Measurements from ENCODE around the gene PKM. TPM values are rescaled to one million over a fixed set of nuclear protein-coding genes. Genes with fewer than 3 reads are reported as not detected.

PKM gene
- polyA plus RNA-seq, 4 donors: 599 to 668 (median 642) TPM

DNA sequence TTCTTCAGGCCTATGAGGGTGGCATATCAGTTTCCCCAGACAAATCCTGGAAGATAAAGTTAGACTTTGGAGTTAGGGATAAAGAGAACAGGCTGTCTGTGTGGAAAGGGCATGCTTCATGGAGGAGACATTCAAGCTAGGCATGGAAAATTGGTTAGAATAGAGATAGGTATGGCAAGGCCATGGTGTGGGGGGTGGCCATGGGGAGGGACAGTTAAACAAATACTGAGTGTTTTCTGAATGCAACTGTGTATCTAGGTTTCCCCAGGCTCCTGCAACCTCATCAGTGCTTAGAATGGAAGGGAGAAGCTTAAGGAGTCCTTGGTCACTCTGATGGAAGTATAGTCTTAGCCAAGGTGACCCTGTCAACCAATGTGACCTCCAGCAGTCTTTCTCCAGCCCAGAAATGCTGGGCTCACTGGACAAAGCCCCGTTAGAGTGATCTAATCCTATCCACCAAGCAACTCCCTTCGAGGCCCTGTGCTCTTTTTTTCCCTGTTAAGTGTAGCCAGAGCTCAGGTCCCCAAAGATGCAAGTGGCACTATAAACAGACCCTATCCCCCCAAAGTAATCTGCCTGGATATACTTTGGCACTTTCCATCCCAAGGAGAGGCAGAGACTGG lies 5.5 kb upstream of the PKM start:
- no peak for DNase-seq (ENCODE audit: low read depth in 4 of 4, low spot score in 3 of 4)

DNA sequence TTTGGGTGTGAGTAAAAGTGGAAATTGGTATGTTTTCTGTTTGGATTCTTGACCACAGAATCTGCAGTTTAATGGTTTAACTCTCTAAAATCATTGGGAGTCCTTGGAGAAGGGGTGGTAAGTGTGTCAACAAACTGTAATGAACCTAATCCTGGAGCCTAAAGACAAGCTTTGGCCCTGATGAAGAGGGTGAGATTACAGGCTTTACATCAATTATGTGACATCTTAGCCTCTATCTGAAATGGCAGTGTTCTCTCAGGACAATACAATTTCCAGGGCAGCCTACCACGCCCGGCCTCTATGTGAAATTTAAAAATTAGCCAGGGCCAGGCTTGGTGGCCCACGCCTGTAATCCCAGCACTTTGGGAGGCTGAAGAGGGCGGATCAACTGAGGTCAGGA lies 4.3 kb upstream of the PKM start:
- DNase-seq (ENCODE audit: low read depth in 4 of 4, low spot score in 3 of 4): no peak

DNA sequence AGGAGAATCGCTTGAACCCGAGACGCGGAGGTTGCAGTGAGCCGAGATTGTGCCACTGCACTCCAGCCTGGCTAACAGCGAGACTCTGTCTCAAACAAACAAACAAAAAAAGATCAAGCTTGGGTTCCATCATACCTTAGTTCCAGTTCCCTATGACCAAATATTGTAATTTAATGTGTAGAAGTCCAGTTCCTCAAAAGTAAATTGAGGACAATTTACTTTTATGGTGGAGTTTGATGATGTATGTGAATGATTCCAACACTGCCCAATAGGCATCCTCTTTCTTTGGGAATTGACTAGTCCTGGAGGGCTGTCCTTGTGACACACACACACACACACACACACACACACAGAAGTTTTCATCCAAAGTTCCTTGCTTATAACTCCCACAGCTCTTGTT lies 2.8 kb upstream of the PKM start:
- no peak for DNase-seq (ENCODE audit: low read depth in 4 of 4, low spot score in 3 of 4)

DNA sequence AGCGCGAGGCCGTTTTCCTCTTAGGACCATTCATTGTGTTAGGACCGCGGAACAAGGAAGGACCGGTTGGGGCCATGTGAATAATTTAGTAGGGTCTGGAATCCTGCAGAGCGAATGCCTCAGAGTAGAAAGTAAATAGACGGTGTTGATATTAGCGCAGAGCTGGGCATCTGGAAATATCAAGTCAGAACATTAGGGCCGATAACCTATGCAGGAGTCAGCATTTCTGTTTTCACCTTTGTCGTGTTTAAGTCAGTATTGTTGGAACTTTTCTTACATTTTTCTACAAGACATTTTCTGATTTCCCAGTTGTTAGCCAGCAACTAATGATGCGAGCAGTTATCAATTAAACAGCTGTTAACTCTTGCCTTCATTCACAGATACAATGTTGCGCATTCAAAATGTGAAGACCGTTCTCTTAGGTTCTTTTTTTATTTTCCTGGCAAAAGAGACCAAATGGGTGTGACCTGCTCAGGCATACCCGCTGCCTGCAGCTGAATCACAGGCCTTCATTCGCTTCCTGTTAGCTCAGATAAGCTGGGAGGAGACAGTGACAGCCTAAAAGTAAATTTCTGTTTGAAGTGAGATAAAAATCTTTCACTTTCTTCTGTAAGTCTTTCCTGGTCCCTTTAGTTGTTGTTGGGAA lies 966 bp upstream of the PKM start:
- DNase-seq (ENCODE audit: low read depth in 4 of 4, low spot score in 3 of 4): no peak

DNA sequence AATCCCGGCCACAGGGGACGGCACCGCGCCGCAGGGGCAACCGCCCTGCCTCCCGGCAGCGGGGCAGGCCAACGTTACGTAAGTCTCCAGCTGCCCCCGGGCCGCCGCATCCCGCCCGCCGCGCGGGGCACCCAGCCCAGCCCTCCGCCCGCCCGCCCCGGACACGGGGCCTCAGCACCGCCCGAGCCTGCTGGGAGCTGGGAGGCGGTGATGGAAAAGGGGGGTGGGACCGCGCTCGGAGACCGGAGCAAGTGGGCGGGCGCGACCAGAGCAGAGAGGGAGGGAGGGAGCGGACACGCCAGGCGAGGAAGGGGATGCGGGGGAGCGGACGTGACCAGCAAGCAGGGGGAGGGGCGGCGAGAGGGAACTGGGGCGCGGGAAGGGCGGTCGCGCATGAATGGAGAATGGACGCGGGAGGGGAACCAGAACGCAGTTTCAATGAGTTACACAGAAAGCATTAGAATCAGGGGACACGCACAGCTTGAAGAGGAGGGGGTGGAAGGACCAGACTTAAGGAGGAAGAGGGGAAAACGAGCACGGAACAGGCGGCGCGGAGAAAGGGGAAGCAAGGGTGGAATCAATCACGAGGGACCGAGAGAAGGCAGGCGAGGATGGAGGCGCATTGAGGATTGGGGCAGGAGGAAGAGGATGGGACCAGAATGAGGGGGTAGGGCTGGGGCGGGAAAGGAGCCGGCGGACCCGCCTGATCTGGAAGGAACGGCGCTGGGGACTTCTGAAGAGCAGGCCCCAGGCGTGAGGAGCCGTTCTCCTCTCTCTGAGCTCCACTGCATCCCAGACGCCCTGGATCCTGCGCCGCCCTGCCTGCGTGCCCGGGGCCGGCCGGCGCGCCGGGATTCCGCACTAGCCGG lies 559 bp downstream of the PKM start:
- peak; percentile 77 to 89 (median 84) for DNase-seq (ENCODE audit: low read depth in 4 of 4, low spot score in 3 of 4)

DNA sequence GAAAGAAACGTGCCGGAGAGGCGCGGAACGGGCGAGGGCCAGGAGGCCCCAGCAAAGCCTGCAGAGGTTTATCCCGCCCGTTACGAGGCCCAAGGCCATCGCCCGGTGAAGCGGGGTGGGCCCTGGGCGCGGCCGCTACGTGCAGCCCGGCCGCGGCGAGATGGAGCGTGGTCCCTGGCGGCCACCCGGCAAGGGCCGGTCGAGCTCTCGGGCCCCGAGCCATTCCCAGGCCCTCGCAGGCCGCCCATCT lies 1.1 kb downstream of the PKM start:
- DNase-seq (ENCODE audit: low read depth in 4 of 4, low spot score in 3 of 4): no peak

DNA sequence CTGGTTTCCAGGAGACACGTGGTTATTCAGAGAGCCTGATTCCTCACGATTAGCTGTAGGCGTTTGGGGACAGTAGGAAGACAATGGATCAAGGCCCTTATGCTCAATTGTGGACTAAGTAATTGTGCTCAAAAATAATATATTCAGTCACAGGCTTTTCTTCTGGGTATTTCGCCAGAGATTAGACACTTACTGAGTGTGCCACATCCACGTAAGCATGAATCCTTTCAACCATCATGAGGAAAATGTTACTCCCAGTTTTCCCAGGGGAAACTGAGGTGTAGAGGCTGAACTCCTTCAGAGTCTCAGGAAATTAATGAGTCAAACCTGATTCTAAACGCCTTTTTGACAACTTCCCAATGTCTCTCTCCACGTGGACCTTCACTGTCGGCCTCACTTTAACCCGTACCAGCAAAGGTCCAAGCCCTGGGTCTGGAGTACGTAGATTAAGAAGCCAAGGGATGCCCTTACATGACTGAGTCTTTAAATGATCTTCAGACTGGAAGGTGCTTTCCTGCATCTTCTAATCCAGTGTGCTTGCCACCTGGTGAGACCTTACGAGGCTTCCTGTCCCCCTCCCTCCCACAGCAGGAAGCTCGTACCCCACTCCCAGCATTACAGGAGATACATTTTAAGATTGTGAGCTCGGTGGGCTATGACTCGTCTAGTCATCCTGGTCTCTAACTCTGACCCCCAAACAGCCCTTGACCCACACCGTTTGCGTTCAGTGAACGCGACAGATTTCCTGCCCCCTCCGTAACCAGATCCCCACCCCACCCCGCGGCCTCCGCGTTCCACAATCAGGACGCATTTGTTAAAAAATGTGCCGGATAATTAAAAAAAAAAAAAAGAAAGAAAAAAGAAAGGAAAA lies 1.7 kb downstream of the PKM start:
- DNase-seq (ENCODE audit: low read depth in 4 of 4, low spot score in 3 of 4): no peak

DNA sequence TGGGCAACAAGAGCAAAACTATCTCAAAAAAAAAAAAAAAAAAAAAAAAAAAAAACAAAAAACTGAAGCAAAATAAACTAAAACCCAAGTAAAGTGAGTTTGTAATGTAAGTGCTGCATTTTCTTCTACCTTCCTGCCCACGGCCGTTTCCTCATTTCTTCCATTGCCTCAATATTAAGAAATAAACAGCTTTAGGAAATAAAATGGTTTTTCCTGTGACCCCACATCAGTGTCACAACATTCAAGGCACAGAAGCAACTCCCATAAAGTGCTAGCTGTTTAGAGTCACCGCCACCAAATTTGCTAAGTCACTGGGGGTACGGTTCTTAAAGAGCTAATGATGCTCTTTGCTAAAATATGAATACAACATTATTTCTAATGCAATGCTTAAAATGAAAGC lies 3.3 kb downstream of the PKM start:
- no peak for DNase-seq (ENCODE audit: low read depth in 4 of 4, low spot score in 3 of 4)

DNA sequence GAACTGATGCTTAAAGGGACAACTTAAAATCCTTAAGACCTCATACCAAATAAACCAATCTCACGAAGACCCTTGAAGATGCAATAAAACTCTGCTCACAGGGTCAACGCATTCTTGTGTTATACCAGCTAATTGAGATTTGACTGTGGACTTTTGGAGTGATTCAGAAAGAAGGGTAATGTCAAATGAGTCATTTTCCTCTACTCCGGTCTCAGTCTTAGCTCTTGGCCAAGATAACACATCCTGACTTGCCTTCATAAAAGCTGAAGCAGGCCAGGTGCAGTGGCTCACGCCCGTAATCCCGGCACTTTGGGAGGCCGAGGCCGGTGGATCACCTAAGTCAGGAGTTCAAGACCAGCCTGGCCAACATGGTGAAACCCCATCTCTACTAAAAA lies 3.8 kb downstream of the PKM start:
- no peak for DNase-seq (ENCODE audit: low read depth in 4 of 4, low spot score in 3 of 4)

DNA sequence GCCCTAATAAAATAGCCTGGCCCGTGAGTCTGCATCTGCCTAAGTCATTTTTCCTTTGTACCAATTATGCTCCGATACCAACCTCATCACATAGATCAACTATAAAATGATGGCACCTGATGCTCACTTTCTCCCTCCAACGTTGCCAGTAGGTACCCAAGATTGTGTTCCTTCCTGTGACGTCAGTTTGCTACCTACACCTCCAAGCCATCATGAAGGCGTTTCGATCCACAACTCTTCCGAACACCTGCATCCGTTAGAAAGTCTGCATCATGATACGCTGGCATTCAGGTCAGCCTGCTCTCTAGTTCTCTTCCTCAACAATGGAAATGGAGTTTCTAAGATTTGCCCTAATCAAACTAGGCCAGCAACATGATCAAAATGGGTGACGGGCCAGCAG lies 7.7 kb downstream of the PKM start:
- no peak for DNase-seq (ENCODE audit: low read depth in 4 of 4, low spot score in 3 of 4)

DNA sequence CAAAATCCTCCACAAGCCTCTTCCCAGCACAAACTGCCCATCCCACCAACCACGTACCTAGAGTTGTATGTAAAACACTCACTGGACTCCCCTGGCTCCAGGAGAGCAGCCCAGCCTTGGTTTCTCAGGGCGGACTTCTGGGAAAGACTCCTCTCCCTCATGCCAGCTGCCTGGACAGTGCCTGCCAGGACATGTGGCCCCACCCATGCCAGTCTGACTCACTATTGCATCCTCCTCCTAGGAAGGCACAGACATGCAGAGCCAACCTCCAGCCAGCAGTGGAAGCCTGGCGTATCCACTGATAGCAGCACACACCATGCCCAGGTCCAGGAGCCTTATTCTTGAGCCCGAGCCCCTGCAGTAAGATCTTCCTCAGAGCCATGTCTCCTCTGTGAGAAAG lies 8.6 kb downstream of the PKM start:
- DNase-seq (ENCODE audit: low read depth in 4 of 4, low spot score in 3 of 4): no peak

DNA sequence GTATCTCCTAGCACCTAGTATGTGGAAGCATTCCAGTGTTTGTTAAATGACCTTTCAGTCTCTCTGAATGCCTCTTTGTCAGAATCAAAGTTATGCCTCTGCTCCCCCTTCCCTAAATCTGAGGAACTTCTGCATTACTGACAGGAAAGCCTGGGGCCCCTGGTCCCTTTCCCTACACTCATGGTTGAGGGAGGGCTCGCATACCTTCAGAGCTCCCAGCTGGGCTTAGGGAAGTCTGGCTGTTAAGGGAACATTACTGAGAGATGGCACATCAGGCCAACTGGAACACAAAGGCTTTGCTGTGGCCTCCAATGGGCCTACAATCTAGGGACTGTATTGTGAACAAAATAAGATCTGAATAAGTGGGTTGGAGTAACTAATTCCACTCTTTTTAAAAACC lies 10.3 kb downstream of the PKM start:
- DNase-seq (ENCODE audit: low read depth in 4 of 4, low spot score in 3 of 4): no peak

DNA sequence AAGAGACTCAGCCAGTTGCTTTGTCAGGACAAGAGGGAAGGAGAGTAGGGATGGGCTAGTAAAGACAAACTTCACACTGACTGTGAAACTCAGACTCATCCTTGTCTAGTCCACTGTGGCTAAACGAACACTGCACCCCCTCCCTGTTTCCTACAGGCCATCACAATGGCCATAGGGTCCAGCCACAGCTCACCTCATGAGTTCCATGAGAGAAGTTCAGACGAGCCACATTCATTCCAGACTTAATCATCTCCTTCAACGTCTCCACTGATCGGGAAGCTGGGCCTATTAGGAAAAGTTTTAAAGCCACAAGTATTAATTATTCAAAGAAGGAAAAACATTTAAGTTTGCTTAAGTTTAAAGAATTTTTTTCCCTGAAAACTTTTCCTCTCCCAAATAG lies 13.8 kb downstream of the PKM start:
- no peak for DNase-seq (ENCODE audit: low read depth in 4 of 4, low spot score in 3 of 4)

DNA sequence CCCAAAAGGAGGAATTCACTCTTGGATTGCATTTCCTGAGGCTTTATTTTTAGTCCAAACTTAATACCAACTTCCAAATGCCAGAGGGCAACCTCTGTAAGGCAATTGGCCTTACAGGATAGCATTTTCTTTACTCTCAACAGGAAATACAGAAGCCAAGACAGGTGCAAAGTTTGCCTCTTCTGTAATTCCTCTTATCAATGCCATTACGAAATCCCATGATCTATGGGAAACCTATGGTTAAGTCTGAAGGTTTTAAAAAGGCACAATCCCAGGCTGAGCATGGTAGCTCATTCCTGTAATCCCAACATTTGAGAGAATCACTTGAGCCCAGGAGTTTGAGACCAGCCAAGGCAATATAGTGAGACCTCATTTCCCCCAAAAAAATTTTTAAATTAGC lies 14.9 kb downstream of the PKM start:
- DNase-seq (ENCODE audit: low read depth in 4 of 4, low spot score in 3 of 4): no peak

DNA sequence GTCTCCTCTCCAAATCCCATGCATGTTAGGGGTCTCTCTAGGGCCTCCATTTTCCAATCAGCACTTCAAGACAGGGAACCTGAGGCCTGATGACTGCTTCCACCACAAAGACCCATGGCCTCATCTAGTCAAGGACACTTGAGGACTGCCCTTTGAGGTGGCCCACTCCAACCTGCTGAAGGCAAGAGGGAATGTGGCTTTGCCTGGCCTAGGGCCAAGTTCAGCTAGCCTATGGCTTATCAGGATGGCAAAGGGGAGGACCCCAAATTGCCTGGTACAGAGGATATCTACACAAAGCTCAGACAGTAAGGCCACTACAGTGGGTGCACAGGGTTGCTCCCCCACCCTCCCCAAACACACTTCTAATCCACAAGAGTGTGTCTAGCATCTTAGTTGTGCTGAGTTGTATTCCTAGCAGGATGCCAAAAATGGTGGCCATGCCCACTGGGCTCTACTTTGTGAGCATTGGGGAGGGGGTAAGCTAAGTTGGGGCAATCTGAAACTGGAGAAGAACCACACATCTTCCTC lies 23.4 kb downstream of the PKM start:
- DNase-seq (ENCODE audit: low read depth in 4 of 4, low spot score in 3 of 4): no peak

DNA sequence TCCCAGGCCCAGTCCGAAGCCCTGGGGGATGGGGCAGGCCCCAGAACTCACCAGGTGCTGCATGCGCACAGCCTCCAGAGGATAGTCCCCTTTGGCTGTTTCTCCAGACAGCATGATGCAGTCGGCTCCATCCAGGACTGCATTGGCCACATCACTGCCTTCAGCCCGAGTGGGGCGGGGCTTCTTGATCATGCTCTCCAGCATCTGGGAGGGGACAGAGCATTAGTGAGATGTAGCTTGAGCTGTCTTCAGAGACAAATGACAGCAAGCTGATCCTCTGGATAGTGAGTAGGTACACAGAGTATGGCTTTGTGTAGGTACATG lies 24.4 kb downstream of the PKM start:
- no peak for DNase-seq (ENCODE audit: low read depth in 4 of 4, low spot score in 3 of 4)

DNA sequence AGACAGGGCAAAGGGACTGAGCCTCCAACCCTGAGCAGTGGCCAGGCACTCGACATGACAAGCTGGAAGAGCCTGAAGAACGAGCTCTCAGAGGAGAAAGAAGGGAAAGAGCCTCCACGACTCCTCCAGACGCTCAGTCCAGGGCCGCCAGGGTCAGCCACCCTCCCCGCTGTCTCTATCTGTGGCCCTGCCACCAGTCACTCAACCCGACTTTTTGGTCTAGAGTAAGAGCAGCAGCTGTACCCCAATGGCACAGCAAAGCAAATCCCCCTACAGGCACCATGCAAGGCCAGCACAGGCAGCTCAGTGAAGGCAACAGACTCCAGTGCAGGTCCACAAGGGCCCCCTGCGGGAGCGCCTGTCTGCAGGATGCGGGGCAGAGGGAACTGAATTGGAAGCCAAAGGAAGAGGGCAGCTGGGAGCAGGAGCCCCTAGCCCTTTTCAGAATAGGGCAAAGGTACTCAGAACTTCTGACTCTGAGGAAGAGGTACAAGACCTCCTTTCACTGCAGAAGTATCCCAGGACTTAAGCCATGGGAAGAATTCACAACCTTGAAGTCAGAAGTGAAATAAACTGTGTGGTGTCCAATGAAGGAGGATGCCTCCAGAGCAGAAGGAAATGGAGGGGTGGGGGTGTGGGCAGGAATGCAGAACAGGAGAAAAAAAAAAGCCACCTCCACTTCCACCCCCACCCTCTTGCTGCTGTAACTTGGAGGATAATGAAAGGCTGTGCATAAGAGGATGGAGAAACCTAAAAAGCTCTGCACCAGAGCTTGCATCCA lies 24.9 kb downstream of the PKM start:
- no peak for DNase-seq (ENCODE audit: low read depth in 4 of 4, low spot score in 3 of 4)

DNA sequence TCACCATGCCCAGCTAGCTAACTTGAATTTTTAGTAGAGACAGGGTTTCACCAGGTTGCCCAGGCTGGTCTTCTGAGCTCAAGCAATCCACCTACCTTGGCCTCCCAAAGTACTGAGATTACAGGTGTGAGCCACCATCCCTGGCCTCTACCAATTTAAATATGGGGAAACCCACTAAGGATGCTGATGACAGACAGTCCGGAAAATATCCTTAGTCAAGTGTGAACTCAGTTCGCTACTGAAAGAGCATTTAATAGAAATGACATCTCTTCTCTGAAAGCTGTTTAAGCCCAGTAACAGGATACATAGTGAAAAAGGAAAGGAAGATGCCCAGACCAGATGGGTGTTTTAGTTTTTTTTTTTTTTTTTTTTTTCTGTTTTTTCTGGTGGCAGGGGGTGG lies 25.7 kb downstream of the PKM start:
- no peak for DNase-seq (ENCODE audit: low read depth in 4 of 4, low spot score in 3 of 4)

DNA sequence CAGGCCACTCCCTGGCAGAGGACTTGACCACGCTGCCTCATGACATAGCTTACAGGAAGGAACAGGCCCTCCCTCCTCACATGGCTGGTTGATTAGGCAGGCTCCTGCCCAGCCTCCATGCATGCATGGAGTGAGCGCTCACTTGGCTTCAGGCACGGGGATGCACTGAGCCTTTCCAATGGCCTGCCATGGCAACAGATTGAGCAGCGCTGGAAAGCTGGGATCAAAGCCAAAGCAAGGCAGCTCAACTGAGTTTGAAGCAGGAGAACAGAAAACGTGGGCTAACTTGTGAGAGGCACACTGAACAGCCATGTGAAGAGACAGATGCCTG lies 27.5 kb downstream of the PKM start:
- DNase-seq (ENCODE audit: low read depth in 4 of 4, low spot score in 3 of 4): no peak

DNA sequence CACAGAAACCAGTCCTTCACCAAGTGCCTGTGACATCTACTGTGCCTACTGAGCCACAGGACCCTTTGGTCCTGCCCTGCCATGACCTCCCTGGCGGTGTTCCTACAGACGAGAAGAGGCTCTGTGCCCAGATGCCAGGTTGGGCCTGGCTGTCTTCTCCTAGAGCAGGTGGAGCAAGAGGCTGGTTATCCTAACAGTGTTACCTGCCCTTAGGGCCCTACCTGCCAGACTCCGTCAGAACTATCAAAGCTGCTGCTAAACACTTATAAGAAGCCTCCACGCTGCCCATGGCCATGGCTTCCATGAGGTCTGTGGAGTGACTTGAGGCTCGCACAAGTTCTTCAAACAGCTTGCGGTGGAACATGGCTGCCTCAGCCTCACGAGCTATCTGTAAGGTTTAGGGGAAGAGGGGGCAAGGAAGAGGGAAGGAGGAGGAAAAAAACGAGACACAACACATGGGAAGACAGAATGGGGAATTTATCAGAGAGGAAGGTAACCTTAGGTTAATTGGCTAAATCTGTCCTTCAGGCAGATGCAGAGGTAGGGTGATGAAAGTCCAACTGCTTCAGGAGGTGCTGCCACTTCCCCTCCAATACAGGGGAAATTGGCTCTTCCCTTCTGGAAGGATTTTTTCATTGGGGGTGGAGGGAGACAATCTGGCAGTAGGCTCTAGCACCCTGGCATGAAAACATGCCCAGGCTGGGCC lies 28.0 kb downstream of the PKM start:
- DNase-seq (ENCODE audit: low read depth in 4 of 4, low spot score in 3 of 4): no peak
